ENCODE results near the gene PSMA7.

GRCh38 chr20:62156254-62156556, 13.0 kb upstream of the PSMA7 start:
- no peak for TF ChIP-seq RCOR1 (IDR thresholded peaks at IDR 0.05; ENCODE audit: low read length)
- TF ChIP-seq CTCF (IDR thresholded peaks at IDR 0.05) = no peak
- TF ChIP-seq PBX3 (IDR thresholded peaks at IDR 0.05) = no peak
- no peak for TF ChIP-seq FOXJ3 (CRISPR knock-in tag; IDR thresholded peaks at IDR 0.05)
